Measurements from ENCODE around the gene PPP1R14C. TPM values are rescaled to one million over a fixed set of nuclear protein-coding genes. Genes with fewer than 3 reads are reported as not detected.

Gene PPP1R14C
- total and polyA plus RNA-seq, 2 experiments from 2014 or later, result 106 to 190 TPM

GRCh38 chr6:150196942-150197745, 54.3 kb downstream of the PPP1R14C start:
- no peak for TF ChIP-seq CTCF (IDR thresholded peaks at IDR 0.05; ENCODE audit: low read depth, low read length)
- no peak for DNase-seq (ENCODE audit: low read depth in 1 of 2, low spot score in 1 of 2)
- H3K9me3 ChIP-seq (ENCODE audit: low read depth), result no peaks in the 10 kb centered on the region
- H3K4me3 ChIP-seq, result no peak overlapping the region
- H3K27ac ChIP-seq, result peak overlapping the region; percentile 65
- peaks cover 39% of the 10 kb centered on the region for H3K4me1 ChIP-seq (ENCODE audit: low read depth)
- H3K27me3 ChIP-seq, result no peaks in the 10 kb centered on the region
- no peaks in the 10 kb centered on the region for H3K36me3 ChIP-seq

- TF ChIP-seq CTCF (IDR thresholded peaks at IDR 0.05; ENCODE audit: low read depth, low read length), result no peak
Observed at GRCh38 chr6:150198532-150198931, 55.7 kb downstream of the PPP1R14C start.

GRCh38 chr6:150199241-150199640, 56.4 kb downstream of the PPP1R14C start:
- H3K27ac ChIP-seq, result no peak overlapping the region
- no peaks in the 10 kb centered on the region for H3K9me3 ChIP-seq (ENCODE audit: low read depth)
- no peak for TF ChIP-seq CTCF (IDR thresholded peaks at IDR 0.05; ENCODE audit: low read depth, low read length)
- no peaks in the 10 kb centered on the region for H3K36me3 ChIP-seq
- no peak overlapping the region for H3K4me3 ChIP-seq
- DNase-seq (ENCODE audit: low read depth in 1 of 2, low spot score in 1 of 2), result no peak
- peaks cover 39% of the 10 kb centered on the region for H3K4me1 ChIP-seq (ENCODE audit: low read depth)
- no peaks in the 10 kb centered on the region for H3K27me3 ChIP-seq

More at GRCh38 chr6:150198532-150198931, 55.7 kb downstream of the PPP1R14C start:
- Histone ChIP-seq H3K36me3 (no peaks in the 10 kb centered on the region), H3K4me1 (ENCODE audit: low read depth) (peaks cover 39% of the 10 kb centered on the region), H3K27ac (no peak overlapping the region), H3K4me3 (no peak overlapping the region), H3K9me3 (ENCODE audit: low read depth) (no peaks in the 10 kb centered on the region), H3K27me3 (no peaks in the 10 kb centered on the region)
- no peak for DNase-seq (ENCODE audit: low read depth in 1 of 2, low spot score in 1 of 2)

- peaks cover 38% of the 10 kb centered on the region for H3K4me1 ChIP-seq (ENCODE audit: low read depth)
- DNase-seq (ENCODE audit: low read depth in 1 of 2, low spot score in 1 of 2), result no peak
Observed at GRCh38 chr6:150200428-150201100, 57.7 kb downstream of the PPP1R14C start.

GRCh38 chr6:150201285-150201684, 58.4 kb downstream of the PPP1R14C start:
- no peak for DNase-seq (ENCODE audit: low read depth in 1 of 2, low spot score in 1 of 2)
- no peak for TF ChIP-seq CTCF (IDR thresholded peaks at IDR 0.05; ENCODE audit: low read depth, low read length)
- Histone ChIP-seq H3K4me1 (ENCODE audit: low read depth) (peaks cover 31% of the 10 kb centered on the region), H3K4me3 (no peak overlapping the region), H3K36me3 (no peaks in the 10 kb centered on the region), H3K27me3 (no peaks in the 10 kb centered on the region), H3K27ac (no peak overlapping the region), H3K9me3 (ENCODE audit: low read depth) (no peaks in the 10 kb centered on the region)

More at GRCh38 chr6:150200428-150201100, 57.7 kb downstream of the PPP1R14C start:
- no peak for TF ChIP-seq CTCF (IDR thresholded peaks at IDR 0.05; ENCODE audit: low read depth, low read length)
- no peak overlapping the region for H3K4me3 ChIP-seq
- H3K9me3 ChIP-seq (ENCODE audit: low read depth), result no peaks in the 10 kb centered on the region
- no peaks in the 10 kb centered on the region for H3K36me3 ChIP-seq
- H3K27me3 ChIP-seq, result no peaks in the 10 kb centered on the region
- peak overlapping the region; percentile 60 for H3K27ac ChIP-seq

Data from cardiac muscle cell (in vitro differentiated cells and primary cell).